Measurements from ENCODE around the gene RBBP4.
A peak's percentile ranks its signal among the peaks of the same experiment; 100 is the strongest.
"Not testable (repeated sequence)": the region's sequence is repeated elsewhere in the genome, so short reads cannot be mapped to it uniquely, and the experiment has no call there.

The RBBP4 gene

GRCh38 chr1:32650752-32651460, at the start of gene RBBP4:
RBBP4 (plus strand) TSS chr1:32651208; CDS start chr1:32651307, 99 bp downstream.
- peak; percentile 98 to 99 for DNase-seq

DNA sequence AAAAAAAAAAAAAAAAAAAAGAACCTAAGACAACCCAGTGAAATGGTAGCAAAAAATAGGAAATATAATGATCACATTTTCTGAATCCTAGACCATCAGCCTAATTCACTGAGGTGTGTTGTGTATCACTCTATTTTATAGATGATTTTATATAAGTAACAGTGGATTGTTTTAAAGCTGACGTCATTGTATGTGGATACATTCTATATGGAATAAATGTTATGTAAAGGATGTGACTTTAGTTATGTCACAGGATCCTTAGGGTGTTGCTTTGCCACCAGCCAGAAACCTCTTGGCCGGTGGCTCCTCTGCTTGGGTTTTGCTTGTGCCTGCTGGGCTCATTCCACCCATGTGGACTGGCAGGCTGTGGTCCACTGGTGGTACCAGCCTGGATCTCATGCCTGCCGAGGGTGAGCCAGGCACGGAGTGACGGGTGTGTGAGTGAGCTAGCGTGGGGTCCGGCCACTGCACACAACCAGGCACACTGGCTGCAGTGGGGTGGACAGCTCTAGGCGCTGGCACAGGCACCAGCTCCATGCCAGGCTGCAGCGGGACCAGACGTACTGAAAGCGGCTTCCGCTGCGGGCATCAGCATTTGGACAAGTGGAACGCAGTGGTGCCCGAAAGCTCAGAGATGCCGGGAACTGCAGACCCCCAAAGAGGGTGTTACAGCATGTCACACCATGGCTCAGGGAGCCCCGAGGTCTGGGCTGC, 45.1 kb upstream of the RBBP4 start:
- DNase-seq: no peak

DNA sequence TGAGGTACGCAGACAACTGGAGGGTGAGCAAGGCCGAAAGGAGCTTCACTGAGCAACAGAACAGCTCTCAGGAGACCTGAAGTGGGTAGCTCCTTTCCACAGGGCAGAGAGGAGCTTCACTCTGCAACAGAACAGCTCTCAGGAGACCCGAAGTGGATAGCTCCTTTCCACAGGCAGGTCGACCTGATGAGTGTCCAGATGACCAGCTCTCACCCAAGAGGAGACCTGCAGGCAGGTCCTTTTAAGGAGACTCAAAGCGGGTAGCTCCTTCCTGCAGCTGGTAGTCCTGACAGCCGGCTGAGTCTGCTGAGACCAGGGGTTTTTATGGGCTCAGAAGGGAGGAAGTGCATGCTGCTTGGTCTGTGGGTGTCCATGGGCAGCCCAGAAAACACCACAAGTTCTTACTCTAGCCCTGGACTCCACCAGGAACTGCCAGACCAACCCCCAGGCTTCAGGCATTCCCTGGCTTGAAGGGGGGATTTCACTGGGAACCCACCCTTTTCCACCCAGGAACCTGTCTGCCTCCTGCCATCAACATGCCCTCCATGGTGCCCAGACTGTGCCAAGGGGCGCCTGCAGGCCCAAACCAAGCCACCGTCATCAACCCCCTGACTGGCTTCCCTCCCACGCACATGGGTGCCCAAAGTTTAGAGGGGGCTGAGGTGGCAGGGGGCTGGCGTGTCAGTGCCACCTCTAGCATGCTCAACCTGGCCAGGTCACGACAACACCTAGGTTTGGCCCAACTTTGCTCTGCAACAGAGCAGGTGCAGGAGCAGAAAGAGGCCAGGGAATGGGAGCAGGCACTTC, 44.2 kb upstream of the RBBP4 start:
- DNase-seq: no peak

DNA sequence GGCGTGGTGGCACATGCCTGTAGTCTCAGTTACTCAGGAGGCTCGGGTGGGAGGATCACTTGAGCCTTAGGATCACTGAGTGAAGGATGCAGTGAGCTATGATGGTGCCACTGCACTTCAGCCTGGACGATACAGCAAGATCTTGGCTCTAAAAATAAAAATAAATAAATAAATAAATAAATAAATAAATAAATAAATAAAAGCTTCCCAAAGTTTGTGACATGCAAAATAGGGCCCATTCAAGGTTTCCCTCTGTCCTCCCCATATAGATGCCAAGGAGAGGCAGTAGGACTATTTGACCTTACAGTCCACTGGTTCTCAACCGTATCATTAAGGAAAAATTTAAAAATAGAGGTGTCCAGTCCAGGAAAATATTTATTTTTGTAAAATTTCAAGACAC, 41.8 kb upstream of the RBBP4 start:
- DNase-seq: no peak

GRCh38 chr1:32611859-32612188, 39.2 kb upstream of the RBBP4 start:
- no peak for DNase-seq

- peak; percentile 42 to 57 for DNase-seq
Observed at GRCh38 chr1:32612189-32612881, 38.7 kb upstream of the RBBP4 start.

GRCh38 chr1:32613472-32613871, 37.5 kb upstream of the RBBP4 start:
- no peak for DNase-seq

DNA sequence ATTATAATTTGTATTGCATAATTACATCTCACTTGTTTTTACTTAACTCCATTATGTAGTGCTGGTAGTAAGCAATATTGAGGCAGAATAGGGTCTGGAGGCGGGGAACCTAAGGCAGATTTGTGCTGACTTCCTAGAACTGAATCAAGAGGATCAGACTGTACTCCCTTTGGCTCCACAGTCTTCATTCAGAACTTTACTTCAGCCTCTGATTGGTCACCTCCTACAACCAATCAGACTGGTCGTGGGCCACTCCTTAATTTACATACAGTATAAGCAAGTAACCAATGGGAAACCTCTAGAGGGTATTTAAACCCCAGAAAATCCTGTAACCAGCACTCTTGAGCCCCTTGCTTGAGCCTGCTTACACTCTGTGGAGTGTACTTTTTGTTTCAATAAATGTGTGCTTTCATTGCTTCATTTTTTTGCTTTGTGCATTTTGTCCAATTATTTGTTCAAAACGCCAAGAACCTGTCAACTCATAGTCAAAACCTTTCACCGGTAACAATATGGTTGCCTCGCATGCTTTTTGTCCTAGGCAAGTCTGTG, 32.3 kb upstream of the RBBP4 start:
- no peak for DNase-seq

- no peak for DNase-seq
Observed at GRCh38 chr1:32619701-32620485, 31.1 kb upstream of the RBBP4 start.

DNA sequence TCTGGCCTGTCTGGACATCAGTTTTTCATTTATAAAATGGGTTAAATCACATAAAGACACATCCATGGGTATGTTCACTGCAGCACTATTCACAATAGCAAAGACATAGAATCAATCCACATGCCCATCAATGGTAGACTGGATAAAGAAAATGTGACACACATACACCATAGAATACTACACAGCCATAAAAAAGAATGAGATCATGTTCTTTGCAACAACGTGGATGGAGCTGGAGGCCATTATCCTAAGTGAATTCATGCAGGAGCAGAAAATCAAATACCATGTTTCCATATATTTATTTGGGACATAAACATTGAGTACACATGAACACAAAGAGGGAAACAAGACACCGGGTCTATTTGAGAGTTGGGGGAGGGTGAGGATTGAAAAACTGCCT, 28.8 kb upstream of the RBBP4 start:
- DNase-seq: no peak

- DNase-seq: no peak
Observed at GRCh38 chr1:32622806-32623681, 28.0 kb upstream of the RBBP4 start.

DNA sequence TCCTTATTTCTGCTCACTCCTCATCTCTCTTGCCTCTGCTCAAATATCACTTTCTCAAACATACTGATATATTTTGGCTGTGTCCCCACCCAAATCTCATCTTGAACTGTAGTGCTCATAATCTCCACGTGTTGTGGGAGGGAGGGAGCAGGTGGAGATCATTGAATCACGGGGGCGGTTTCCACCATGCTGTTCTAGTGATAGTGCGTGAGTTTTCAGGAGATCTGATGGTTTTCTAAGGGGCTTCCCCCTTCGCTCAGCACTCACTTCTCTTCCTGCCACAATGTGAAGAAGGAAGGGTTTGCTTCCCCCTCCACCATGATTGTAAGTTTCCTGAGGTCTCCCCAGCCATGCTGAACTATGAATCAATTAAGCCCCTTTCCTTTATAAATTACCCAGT, 27.2 kb upstream of the RBBP4 start:
- peak in 1 of 2 donors; percentile 30 for DNase-seq

- no peak for DNase-seq
Observed at GRCh38 chr1:32626176-32626575, 24.8 kb upstream of the RBBP4 start.

- DNase-seq: no peak
Observed at GRCh38 chr1:32627596-32628162, 23.3 kb upstream of the RBBP4 start.

DNA sequence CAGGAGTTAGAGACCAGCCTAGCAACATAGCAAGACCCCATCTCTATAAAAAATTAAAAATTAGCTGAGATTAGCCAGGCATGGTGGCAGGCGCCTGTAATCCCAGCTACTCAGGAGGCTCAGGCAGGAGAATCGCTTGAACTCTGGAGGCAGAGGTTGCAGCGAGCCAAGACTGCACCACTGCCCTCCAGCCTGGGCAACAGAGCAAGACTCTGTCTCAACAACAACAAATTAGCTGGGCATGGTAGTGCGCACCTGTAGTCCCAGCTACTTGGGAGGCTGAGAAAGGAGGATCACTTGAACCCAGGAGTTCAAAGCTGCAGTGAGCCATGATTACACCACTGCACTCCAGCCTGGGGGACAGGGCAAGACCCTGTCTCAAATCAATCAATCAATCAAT, 20.8 kb upstream of the RBBP4 start:
- DNase-seq: not testable (repeated sequence)

GRCh38 chr1:32632829-32633228, 18.2 kb upstream of the RBBP4 start:
- no peak for DNase-seq

- no peak for DNase-seq
Observed at GRCh38 chr1:32635508-32636277, 15.3 kb upstream of the RBBP4 start.

GRCh38 chr1:32636914-32637645, 13.9 kb upstream of the RBBP4 start:
- DNase-seq: no peak

- DNase-seq: no peak
Observed at GRCh38 chr1:32639489-32640075, 11.4 kb upstream of the RBBP4 start.
